WERI-Rb-1 (cell line): ENCODE results near the gene SFN.
A peak's percentile ranks its signal among the peaks of the same experiment; 100 is the strongest.

Experiments
- DNase-seq: peaks from one replicate; pipeline ENCODE4 v3.0.0-alpha.2; 2020
- H3K27ac ChIP-seq: fragments of 250-450 bp; sonication (Bioruptor Pico); 2 replicates; pipeline ENCODE4 v1.5.1; 2020; ENCODE audit warnings: mild to moderate bottlenecking, moderate library complexity
- H3K27me3 ChIP-seq: fragments of 250-450 bp; sonication (Bioruptor Pico); 2 replicates; pipeline ENCODE4 v1.5.1; 2021; ENCODE audit warnings: mild to moderate bottlenecking, low read depth, moderate library complexity; ENCODE audit not compliant: insufficient read depth, severe bottlenecking
- H3K36me3 ChIP-seq: fragments of 250-450 bp; sonication (Bioruptor Pico); 2 replicates; pipeline ENCODE4 v1.5.1; 2020; ENCODE audit warnings: mild to moderate bottlenecking, moderate library complexity
- H3K4me3 ChIP-seq: 2 replicates; pipeline ENCODE4 v1.5.1; 2011; ENCODE audit warnings: low read depth, mild to moderate bottlenecking, control low read depth, low read length
- H3K9me3 ChIP-seq: fragments of 250-450 bp; sonication (Bioruptor Pico); 2 replicates; pipeline ENCODE4 v1.5.1; 2021; ENCODE audit warnings: mild to moderate bottlenecking, moderate library complexity; ENCODE audit not compliant: severe bottlenecking
- CTCF ChIP-seq: IDR thresholded peaks from 2 replicates; pipeline ENCODE4 v1.5.1; 2011; ENCODE audit warnings: low read depth, mild to moderate bottlenecking, control low read depth, inconsistent platforms, low read length

SFN gene

GRCh38 chr1:26858160-26858559 lies 4.8 kb upstream of the SFN start:
- peak overlapping the region; percentile 74 for H3K27ac ChIP-seq
- H3K4me3 ChIP-seq = no peak overlapping the region
- H3K36me3 ChIP-seq = peaks cover 16% of the 10 kb centered on the region
- H3K27me3 ChIP-seq = no peaks in the 10 kb centered on the region
- peak; percentile 48 for DNase-seq
- TF ChIP-seq CTCF = no peak
- no peaks in the 10 kb centered on the region for H3K9me3 ChIP-seq

- DNase-seq = no peak
Observed at GRCh38 chr1:26858891-26859640, 3.9 kb upstream of the SFN start.

GRCh38 chr1:26861286-26861701 lies 1.7 kb upstream of the SFN start:
- Histone ChIP-seq H3K4me3 (no peak overlapping the region), H3K27ac (no peak overlapping the region), H3K27me3 (no peaks in the 10 kb centered on the region), H3K9me3 (no peaks in the 10 kb centered on the region), H3K36me3 (no peaks in the 10 kb centered on the region)
- peak; percentile 35; the same call in 1 of the 2 replicates for TF ChIP-seq CTCF
- no peak for DNase-seq

More at GRCh38 chr1:26858891-26859640, 3.9 kb upstream of the SFN start:
- TF ChIP-seq CTCF = no peak
- H3K27me3 ChIP-seq = no peaks in the 10 kb centered on the region
- H3K36me3 ChIP-seq = peaks cover 7% of the 10 kb centered on the region
- peak overlapping the region; percentile 74 for H3K27ac ChIP-seq
- H3K9me3 ChIP-seq = no peaks in the 10 kb centered on the region
- no peak overlapping the region for H3K4me3 ChIP-seq

GRCh38 chr1:26861889-26862378 lies 1.0 kb upstream of the SFN start:
- H3K36me3 ChIP-seq = no peaks in the 10 kb centered on the region
- H3K27ac ChIP-seq = no peak overlapping the region
- H3K9me3 ChIP-seq = no peaks in the 10 kb centered on the region
- no peaks in the 10 kb centered on the region for H3K27me3 ChIP-seq
- H3K4me3 ChIP-seq = no peak overlapping the region
- no peak for DNase-seq
- TF ChIP-seq CTCF = no peak

- Histone ChIP-seq H3K9me3 (no peaks in the 10 kb centered on the region), H3K27me3 (no peaks in the 10 kb centered on the region), H3K27ac (no peak overlapping the region), H3K4me3 (no peak overlapping the region), H3K36me3 (no peaks in the 10 kb centered on the region)
- DNase-seq = no peak
- no peak for TF ChIP-seq CTCF
Observed at GRCh38 chr1:26863685-26864077, 732 bp downstream of the SFN start.
